SK-N-SH (cell line): ENCODE results near the gene TBXA2R. TPM values are rescaled to one million over a fixed set of nuclear protein-coding genes. Genes with fewer than 3 reads are reported as not detected.
A peak's percentile ranks its signal among the peaks of the same experiment; 100 is the strongest.

ENCODE experiments used
- CTCF ChIA-PET: fragments of 300-600, 350-600 bp; formaldehyde crosslinking; extraction: SDS; loops from one replicate; lab custom pipeline; 2021; lab: Yijun Ruan, JAX
- POLR2A ChIA-PET: fragments of 350-600 bp; sonication (Branson Sonifier 250); formaldehyde crosslinking; extraction: SDS; loops from one replicate; lab custom pipeline; 2020; ENCODE audit warnings: antibody characterized with exemption, inconsistent platforms; lab: Yijun Ruan, JAX
- DNase-seq: peaks from one replicate; pipeline ENCODE4 v3.0.0; 2012
- H2AFZ ChIP-seq: fragments of 200-600 bp; sonication (generic); 2 replicates; pipeline ENCODE4 v1.8.1; 2016; ENCODE audit warnings: antibody characterized with exemption, mild to moderate bottlenecking, low read depth
- H3F3A ChIP-seq: fragments of 200-600 bp; sonication (generic); replicated peaks from 2 replicates; pipeline ENCODE3; 2016; ENCODE audit warnings: antibody characterized with exemption, mild to moderate bottlenecking; ENCODE audit not compliant: insufficient read depth
- H3K27ac ChIP-seq, 2 experiments: fragments of 200-500 bp in 1 of 2; fragments of 200-600 bp in 1 of 2; sonication (Bioruptor generic) in 1 of 2; sonication (generic), shearing (Covaris generic) in 1 of 2; 2 replicates each; pipeline versions ENCODE4 v1.5.1 to v1.6.1; 2014 to 2016; ENCODE audit warnings: low read depth in 2 of 2, inconsistent platforms in 1 of 2, low read length in 1 of 2, mild to moderate bottlenecking in 1 of 2, mixed read lengths in 1 of 2
- H3K27me3 ChIP-seq: fragments of 200-600 bp; sonication (generic), shearing (Covaris generic); 2 replicates; pipeline ENCODE4 v1.6.1; 2016; ENCODE audit warnings: mixed run types; ENCODE audit not compliant: insufficient read depth
- H3K36me3 ChIP-seq, 2 experiments: fragments of 200-500 bp in 1 of 2; fragments of 200-600 bp in 1 of 2; sonication (Bioruptor generic) in 1 of 2; sonication (generic) in 1 of 2; replicated peaks in 1 of 2; 2 replicates each; pipeline versions ENCODE3 to v1.5.1; 2014 to 2016; ENCODE audit warnings: low read length in 1 of 2, mild to moderate bottlenecking in 1 of 2; ENCODE audit not compliant: insufficient read depth in 2 of 2, control insufficient read depth in 1 of 2
- H3K4me1 ChIP-seq, 2 experiments: fragments of 200-500 bp in 1 of 2; fragments of 200-600 bp in 1 of 2; sonication (Bioruptor generic) in 1 of 2; sonication (generic), shearing (Covaris generic) in 1 of 2; 2 replicates each; pipeline versions ENCODE4 v1.5.1 to v1.6.1; 2014 to 2016; ENCODE audit warnings: low read depth in 1 of 2, low read length in 1 of 2, mixed run types in 1 of 2; ENCODE audit not compliant: insufficient read depth in 2 of 2, control insufficient read depth in 1 of 2
- H3K4me2 ChIP-seq: fragments of 200-600 bp; sonication (generic), shearing (Covaris generic); 2 replicates; pipeline ENCODE4 v1.6.1; 2017; ENCODE audit warnings: mixed run types
- H3K4me3 ChIP-seq, 2 experiments: fragments of 200-500 bp in 1 of 2; fragments of 200-600 bp in 1 of 2; sonication (Bioruptor generic) in 1 of 2; sonication (generic), shearing (Covaris generic) in 1 of 2; 2 replicates each; pipeline versions ENCODE4 v1.5.1 to v1.8.1; 2014 to 2016; ENCODE audit warnings: low read depth in 2 of 2, inconsistent platforms in 1 of 2, low read length in 1 of 2, mild to moderate bottlenecking in 1 of 2, mixed read lengths in 1 of 2, moderate library complexity in 1 of 2
- H3K79me2 ChIP-seq: fragments of 200-600 bp; sonication (generic); 2 replicates; pipeline ENCODE4 v1.8.1; 2017; ENCODE audit warnings: mild to moderate bottlenecking; ENCODE audit not compliant: insufficient read depth
- H3K9ac ChIP-seq: fragments of 200-600 bp; sonication (generic); 2 replicates; pipeline ENCODE4 v1.6.1; 2017; ENCODE audit warnings: mixed run types
- H3K9me2 ChIP-seq: fragments of 200-600 bp; sonication (generic); 2 replicates; pipeline ENCODE4 v1.6.1; 2017; ENCODE audit warnings: mixed run types
- H3K9me3 ChIP-seq: fragments of 200-600 bp; sonication (generic); 2 replicates; pipeline ENCODE4 v1.6.1; 2017; ENCODE audit warnings: mixed run types, mild to moderate bottlenecking, moderate library complexity
- H4K20me1 ChIP-seq: fragments of 200-600 bp; sonication (generic); 2 replicates; pipeline ENCODE4 v1.6.1; 2017; ENCODE audit warnings: mild to moderate bottlenecking, mixed run types; ENCODE audit not compliant: insufficient read depth
- CHD2 ChIP-seq: fragments of 150-350 bp; IDR thresholded peaks from 2 replicates; pipeline ENCODE4 v1.6.1; 2018; ENCODE audit warnings: low read length; ENCODE audit not compliant: partially characterized antibody
- EZH2phosphoT487 ChIP-seq: fragments of 200-600 bp; sonication (generic); IDR thresholded peaks from 2 replicates; pipeline ENCODE4 v1.6.1; 2017; ENCODE audit warnings: low read depth, mixed run types, mild to moderate bottlenecking, antibody characterized with exemption, moderate library complexity, borderline replicate concordance
- FOXM1 ChIP-seq: IDR thresholded peaks from 2 replicates; pipeline ENCODE4 v1.4.0; 2012; ENCODE audit warnings: low read depth, mild to moderate bottlenecking
- GABPA ChIP-seq: IDR thresholded peaks from 2 replicates; pipeline ENCODE4 v1.4.0; 2012; ENCODE audit warnings: low read depth, mild to moderate bottlenecking
- JUND ChIP-seq: IDR thresholded peaks from 2 replicates; pipeline ENCODE4 v1.4.0; 2012
- MAX ChIP-seq: IDR thresholded peaks from 2 replicates; pipeline ENCODE4 v1.4.0; 2012; ENCODE audit warnings: low read depth
- MEF2A ChIP-seq: IDR thresholded peaks from 2 replicates; pipeline ENCODE4 v1.4.0; 2012; ENCODE audit warnings: low read depth, borderline replicate concordance
- NFIC ChIP-seq: IDR thresholded peaks from 2 replicates; pipeline ENCODE4 v1.4.0; 2012; ENCODE audit warnings: borderline replicate concordance
- NRF1 ChIP-seq: IDR thresholded peaks from 2 replicates; pipeline ENCODE4 v1.6.1; 2012; ENCODE audit warnings: low read depth, mild to moderate bottlenecking, low read length
- PBX3 ChIP-seq: IDR thresholded peaks from 2 replicates; pipeline ENCODE4; 2012
- RAD21 ChIP-seq: IDR thresholded peaks from 2 replicates; pipeline ENCODE4 v1.6.1; 2012; ENCODE audit warnings: mild to moderate bottlenecking, low read length
- SIN3A ChIP-seq: IDR thresholded peaks from 2 replicates; pipeline ENCODE4 v1.6.1; 2012; ENCODE audit warnings: low read depth, mild to moderate bottlenecking, low read length, moderate library complexity, borderline replicate concordance
- SMC3 ChIP-seq: IDR thresholded peaks from 2 replicates; pipeline ENCODE4 v1.6.1; 2012; ENCODE audit warnings: low read depth, low read length, improper control_type of control experiment
- TEAD4 ChIP-seq: IDR thresholded peaks from 2 replicates; pipeline ENCODE4 v1.4.0; 2012; ENCODE audit warnings: mild to moderate bottlenecking, borderline replicate concordance; ENCODE audit not compliant: insufficient read depth
- USF1 ChIP-seq: IDR thresholded peaks from 2 replicates; pipeline ENCODE4 v1.4.0; 2012; ENCODE audit warnings: low read depth, borderline replicate concordance
- ZBTB33 ChIP-seq: IDR thresholded peaks from 2 replicates; pipeline ENCODE4 v1.4.0; 2012; ENCODE audit warnings: low read depth, borderline replicate concordance
- WGBS: methylation state at CpG from one replicate; pipeline ENCODE4 v1.1.6; 2017; ENCODE audit warnings: low lambda C conversion rate; 5-methylcytosine and 5-hydroxymethylcytosine counted together
- polyA plus RNA-seq, 3 experiments: library from polyadenylated mRNA; depleted of rRNA; stranded (reverse); fragments of >200 nt; gene quantifications; 2 replicates each; pipeline ENCODE4 v1.2.3, GENCODE V29; 2012

TBXA2R gene
- polyA plus RNA-seq, 1 of the 3 experiments (the other 2 are of a cell fraction), result 0.92 TPM

GRCh38 chr19:3578390-3578789 lies 28.3 kb downstream of the TBXA2R start:
- Histone ChIP-seq H3K79me2 (peaks cover 4% of the 10 kb centered on the region), H4K20me1 (peaks cover 4% of the 10 kb centered on the region; the same call in 1 of the 2 replicates), H3K9me2 (no peaks in the 10 kb centered on the region), H3K4me2 (no peak overlapping the region), H3K9me3 (no peaks in the 10 kb centered on the region), H3K4me3 (no peak overlapping the region), H3K4me1 (peaks cover 2 to 7% of the 10 kb centered on the region in 2 experiments; a peak in 2 of 4 replicates), H3K36me3 (peaks cover 6 to 13% of the 10 kb centered on the region in 2 experiments), H2AFZ (no peak overlapping the region), H3K27me3 (no peaks in the 10 kb centered on the region), H3K9ac (no peak overlapping the region), H3F3A (peaks cover 31% of the 10 kb centered on the region), H3K27ac (no peak overlapping the region)
- 97% methylated on average over 17 of the region's 17 CpGs for WGBS
- ChIA-PET CTCF (interaction anchor here (1.0 to 5.8 kb wide), 4 partner anchors 7 to 140 kb away, joined by 3 to 38 read pairs (median 4); partner anchors contain the start of gene GIPC3), POLR2A (interaction anchor here (0.7 kb wide), 1 partner anchor 18 kb away, joined by 3 read pairs; no protein-coding TSS in a partner anchor)
- DNase-seq, result peak; percentile 5
- TF ChIP-seq MEF2A, result no peak
- TF ChIP-seq MAX, result no peak
- no peak for TF ChIP-seq FOXM1
- TF ChIP-seq PBX3, result no peak
- no peak for TF ChIP-seq GABPA
- no peak for TF ChIP-seq CHD2
- TF ChIP-seq JUND, result no peak
- no peak for TF ChIP-seq NFIC
- TF ChIP-seq USF1, result no peak
- TF ChIP-seq SMC3, result no peak
- TF ChIP-seq EZH2phosphoT487, result no peak
- no peak for TF ChIP-seq NRF1
- TF ChIP-seq SIN3A, result no peak

GRCh38 chr19:3577723-3578344 lies 28.8 kb downstream of the TBXA2R start:
- CTCF ChIA-PET, result interaction anchor here (1.0 to 5.8 kb wide), 3 partner anchors 8 to 41 kb away, joined by 3 to 38 read pairs (median 4); partner anchors contain the start of gene GIPC3

More at GRCh38 chr19:3577723-3578344, 28.8 kb downstream of the TBXA2R start:
- POLR2A ChIA-PET, result interaction anchor here (0.7 kb wide), 1 partner anchor 17 kb away, joined by 3 read pairs; no protein-coding TSS in a partner anchor
- Histone ChIP-seq H3K27me3 (no peaks in the 10 kb centered on the region), H3K79me2 (peaks cover 9% of the 10 kb centered on the region), H3K9me3 (no peaks in the 10 kb centered on the region), H3K36me3 (peaks cover 6 to 13% of the 10 kb centered on the region in 2 experiments), H3K4me3 (no peak overlapping the region), H4K20me1 (peaks cover 4% of the 10 kb centered on the region; the same call in 1 of the 2 replicates), H3K9ac (no peak overlapping the region)
- TF ChIP-seq RAD21, result no peak
- TF ChIP-seq SIN3A, result no peak
- TF ChIP-seq USF1, result no peak
- TF ChIP-seq ZBTB33, result no peak
- TF ChIP-seq TEAD4, result no peak
- TF ChIP-seq, all 33 proteins: peak for 0
- no peak overlapping the region for H3K4me2 ChIP-seq
- peak; percentile 25 for DNase-seq
- H3K9me2 ChIP-seq, result no peaks in the 10 kb centered on the region
- 99% methylated on average over 46 of the region's 60 CpGs for WGBS
- no peak overlapping the region for H3K27ac ChIP-seq
- H3F3A ChIP-seq, result peaks cover 31% of the 10 kb centered on the region
- no peak overlapping the region for H2AFZ ChIP-seq
- H3K4me1 ChIP-seq, result peaks cover 2 to 7% of the 10 kb centered on the region in 2 experiments; a peak in 2 of 4 replicates
